Endodermal cell (in vitro differentiated cells): ENCODE measurements around the gene RTL9. TPM values are rescaled to one million over a fixed set of nuclear protein-coding genes. Genes with fewer than 3 reads are reported as not detected.

Source experiments
- DNase-seq: peaks from one replicate; pipeline ENCODE4 v3.0.0-alpha.2; 2017
- H3K27ac ChIP-seq: 2 replicates; pipeline ENCODE4 v1.5.1; 2013; ENCODE audit warnings: mild to moderate bottlenecking, low read depth, low read length, moderate library complexity
- H3K27me3 ChIP-seq: 2 replicates; pipeline ENCODE4 v1.6.1; 2013; ENCODE audit warnings: mild to moderate bottlenecking, low read length, moderate library complexity; ENCODE audit not compliant: insufficient read depth, control insufficient read depth, poor library complexity, severe bottlenecking
- H3K36me3 ChIP-seq: 2 replicates; pipeline ENCODE4 v1.7.0; 2013; ENCODE audit warnings: mild to moderate bottlenecking, low read length, moderate library complexity; ENCODE audit not compliant: control insufficient read depth, insufficient read depth
- H3K4me1 ChIP-seq: one replicate; pipeline ENCODE4 v1.7.0; 2013; ENCODE audit warnings: low read length; ENCODE audit not compliant: control insufficient read depth, insufficient read depth
- H3K4me3 ChIP-seq: 2 replicates; pipeline ENCODE4 v1.5.1; 2013; ENCODE audit warnings: mild to moderate bottlenecking, low read length, moderate library complexity
- H3K9ac ChIP-seq: 2 replicates; pipeline ENCODE4 v1.6.1; 2013; ENCODE audit warnings: mild to moderate bottlenecking, low read length, moderate library complexity; ENCODE audit not compliant: poor library complexity, severe bottlenecking; ENCODE audit errors: extremely low read depth
- H3K9me3 ChIP-seq: 2 replicates; pipeline ENCODE4 v1.6.1; 2013; ENCODE audit warnings: mild to moderate bottlenecking, low read length, moderate library complexity; ENCODE audit not compliant: control insufficient read depth
- H3K27ac Mint-ChIP-seq: 2 replicates; pipeline ENCODE4 v1.8.0; 2020; ENCODE audit warnings: mixed read lengths
- H3K27me3 Mint-ChIP-seq: 2 replicates; pipeline ENCODE4 v1.8.0; 2021; ENCODE audit warnings: mild to moderate bottlenecking, mixed read lengths; ENCODE audit not compliant: insufficient read depth
- H3K36me3 Mint-ChIP-seq: 2 replicates; pipeline ENCODE4 v1.8.0; 2020; ENCODE audit warnings: low read depth, mixed read lengths
- H3K4me1 Mint-ChIP-seq: 2 replicates; pipeline ENCODE4 v1.8.0; 2020; ENCODE audit warnings: mixed read lengths
- H3K4me3 Mint-ChIP-seq: 2 replicates; pipeline ENCODE4 v1.8.0; 2020; ENCODE audit warnings: mild to moderate bottlenecking, moderate library complexity, mixed read lengths
- H3K9me3 Mint-ChIP-seq: 2 replicates; pipeline ENCODE4 v1.8.0; 2020; ENCODE audit warnings: mild to moderate bottlenecking, mixed read lengths
- CTCF ChIP-seq: fragments of 200-600 bp; sonication (generic); conservative IDR thresholded peaks from 2 replicates; pipeline ENCODE4 v1.5.0; 2021; ENCODE audit warnings: antibody characterized with exemption, mild to moderate bottlenecking
- WGBS, 2 experiments: methylation state at CpG; one replicate each; pipeline versions ENCODE4 v1.1.5 to v1.1.7; 2013; ENCODE audit warnings: missing lambda C conversion rate in 2 of 2, mixed read lengths in 1 of 2; ENCODE audit not compliant: insufficient coverage in 1 of 2, insufficient read length in 1 of 2; 5-methylcytosine and 5-hydroxymethylcytosine counted together
- total RNA-seq, 2 donors: library from RNA; stranded (reverse); fragmentation: NEBNext Ultra II Directional in 1 of 2; extraction: Animal tissue kit (Norgen Biotek cat#: 25700) in 1 of 2; gene quantifications; 2 replicates in 1 of 2; 3 replicates in 1 of 2; pipeline ENCODE4 v1.2.1, GENCODE V29; 2021

Gene RTL9
- total RNA-seq, 2 donors from 2014 or later = 0.29 TPM

- H3K27me3 ChIP-seq = no peaks in the 10 kb centered on the region
- H3K9me3 Mint-ChIP-seq = no peaks in the 10 kb centered on the region
- H3K36me3 ChIP-seq = no peaks in the 10 kb centered on the region
- no peaks in the 10 kb centered on the region for H3K36me3 Mint-ChIP-seq
- peak overlapping the region; percentile 23 for H3K27ac Mint-ChIP-seq
- H3K9me3 ChIP-seq = no peaks in the 10 kb centered on the region
- no peak overlapping the region for H3K9ac ChIP-seq
- no peak overlapping the region for H3K4me3 ChIP-seq
- peaks cover 48% of the 10 kb centered on the region for H3K4me1 Mint-ChIP-seq
- no peak overlapping the region for H3K4me3 Mint-ChIP-seq
- WGBS, 2 experiments = 96% methylated on average over 5 of the region's 6 CpGs; no CpG with 5 or more reads in 1 of the 2 experiments
- peaks cover 4% of the 10 kb centered on the region for H3K4me1 ChIP-seq
- no peak overlapping the region for H3K27ac ChIP-seq
- no peak for TF ChIP-seq CTCF
- no peak for DNase-seq
- H3K27me3 Mint-ChIP-seq = no peaks in the 10 kb centered on the region
Observed at GRCh38 chrX:110397904-110398303, 39.3 kb downstream of the RTL9 start.

DNA sequence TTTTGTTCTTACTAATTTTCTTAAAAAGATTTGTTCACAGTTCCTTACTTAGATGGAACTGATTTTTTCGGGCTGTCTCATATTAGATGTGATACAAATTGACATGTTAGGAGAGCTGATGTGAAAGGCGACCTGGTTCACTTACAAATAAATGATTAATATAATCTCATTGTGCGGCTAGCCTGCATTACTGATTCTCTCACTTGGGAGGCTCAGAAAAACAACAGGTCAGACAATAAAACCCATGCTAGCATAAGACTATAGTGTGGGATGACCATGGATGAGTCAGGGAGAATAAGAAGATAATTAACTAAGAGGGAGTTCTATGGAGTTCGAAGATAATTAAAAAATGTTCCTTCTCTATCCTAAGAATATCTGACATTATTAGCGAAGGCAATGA is 40.8 kb downstream of the RTL9 start:
- Histone ChIP-seq H3K36me3 (no peaks in the 10 kb centered on the region), H3K4me3 (no peak overlapping the region), H3K27ac (no peak overlapping the region), H3K27me3 (no peaks in the 10 kb centered on the region), H3K4me1 (peaks cover 4% of the 10 kb centered on the region), H3K9ac (no peak overlapping the region), H3K9me3 (no peaks in the 10 kb centered on the region)
- Mint-ChIP-seq H3K36me3 (no peaks in the 10 kb centered on the region), H3K9me3 (no peaks in the 10 kb centered on the region), H3K4me3 (no peak overlapping the region), H3K27me3 (no peaks in the 10 kb centered on the region), H3K27ac (no peak overlapping the region), H3K4me1 (peaks cover 59% of the 10 kb centered on the region)
- DNase-seq = no peak
- 88% methylated on average over 1 of the region's 5 CpGs; no CpG with 5 or more reads in 1 of the 2 experiments for whole genome bisulfite sequencing, 2 experiments
- no peak for TF ChIP-seq CTCF

- Histone ChIP-seq H3K9me3 (no peaks in the 10 kb centered on the region), H3K27ac (no peak overlapping the region), H3K36me3 (no peaks in the 10 kb centered on the region), H3K27me3 (no peaks in the 10 kb centered on the region), H3K9ac (no peak overlapping the region), H3K4me3 (no peak overlapping the region), H3K4me1 (peaks cover 4% of the 10 kb centered on the region)
- no peak for TF ChIP-seq CTCF
- no peaks in the 10 kb centered on the region for H3K9me3 Mint-ChIP-seq
- H3K27ac Mint-ChIP-seq = no peak overlapping the region
- H3K36me3 Mint-ChIP-seq = no peaks in the 10 kb centered on the region
- H3K27me3 Mint-ChIP-seq = no peaks in the 10 kb centered on the region
- H3K4me3 Mint-ChIP-seq = no peak overlapping the region
- H3K4me1 Mint-ChIP-seq = peaks cover 63% of the 10 kb centered on the region
- no CpG with 5 or more reads among the region's 3 CpGs for WGBS, 2 experiments
- no peak for DNase-seq
Observed at GRCh38 chrX:110399966-110400365, 41.3 kb downstream of the RTL9 start.
